Lung microvascular endothelial cell (primary cell): ENCODE data around the gene NHSL2. TPM values are rescaled to one million over a fixed set of nuclear protein-coding genes. Genes with fewer than 3 reads are reported as not detected.
A peak's percentile ranks its signal among the peaks of the same experiment; 100 is the strongest.
"Not testable (repeated sequence)": the region's sequence is repeated elsewhere in the genome, so short reads cannot be mapped to it uniquely, and the experiment has no call there.

Experiments used
- DNase-seq, 2 donors: peaks; one replicate each; pipeline versions ENCODE4 v3.0.0 to v3.0.0-alpha.2; 2010; ENCODE audit warnings: low read depth in 2 of 2
- total RNA-seq: library from RNA; depleted of rRNA; stranded (reverse); fragments of >200 nt; gene quantifications from 2 replicates; pipeline ENCODE4 v1.2.1, GENCODE V29; 2014

Gene NHSL2
- total RNA-seq, 1 donor from 2014 or later, result 14.1 TPM

- no peak for DNase-seq
Measured at GRCh38 chrX:71922686-71923085, 12.0 kb downstream of the NHSL2 start.

- DNase-seq, result no peak
Measured at GRCh38 chrX:71923516-71923915, 12.9 kb downstream of the NHSL2 start.

GRCh38 chrX:71927040-71927439, 16.4 kb downstream of the NHSL2 start:
- DNase-seq, result no peak

GRCh38 chrX:71928856-71929255, 18.2 kb downstream of the NHSL2 start:
- DNase-seq, result no peak

- no peak for DNase-seq
Measured at GRCh38 chrX:71930298-71930697, 19.7 kb downstream of the NHSL2 start.

GRCh38 chrX:71935476-71935875, 24.8 kb downstream of the NHSL2 start:
- no peak for DNase-seq

GRCh38 chrX:71936632-71937031, 26.0 kb downstream of the NHSL2 start:
- no peak for DNase-seq

- DNase-seq, result no peak
Measured at GRCh38 chrX:71938371-71938770, 27.7 kb downstream of the NHSL2 start.

GRCh38 chrX:71941145-71941544, 30.5 kb downstream of the NHSL2 start:
- no peak for DNase-seq

GRCh38 chrX:71941776-71942175, 31.1 kb downstream of the NHSL2 start:
- DNase-seq, result no peak

GRCh38 chrX:71944369-71944768, 33.7 kb downstream of the NHSL2 start:
- no peak for DNase-seq

- no peak for DNase-seq
Measured at GRCh38 chrX:71945237-71945805, 34.7 kb downstream of the NHSL2 start.

GRCh38 chrX:71949363-71949762, 38.7 kb downstream of the NHSL2 start:
- DNase-seq, result no peak

- no peak for DNase-seq
Measured at GRCh38 chrX:71949844-71950445, 39.3 kb downstream of the NHSL2 start.

GRCh38 chrX:71953391-71953790, 42.7 kb downstream of the NHSL2 start:
- DNase-seq, result no peak

- no peak for DNase-seq
Measured at GRCh38 chrX:71953946-71954345, 43.3 kb downstream of the NHSL2 start.

- peak in 1 of 2 donors; percentile 38 for DNase-seq
Measured at GRCh38 chrX:71954458-71954857, 43.8 kb downstream of the NHSL2 start.

- no peak for DNase-seq
Measured at GRCh38 chrX:71955530-71956120, 45.0 kb downstream of the NHSL2 start.

GRCh38 chrX:71958281-71958675, 47.6 kb downstream of the NHSL2 start:
- peak in 1 of 2 donors; percentile 17 for DNase-seq

GRCh38 chrX:71964184-71964583, 53.5 kb downstream of the NHSL2 start:
- not testable (repeated sequence) for DNase-seq

GRCh38 chrX:71974916-71975315, 64.3 kb downstream of the NHSL2 start:
- no peak for DNase-seq

GRCh38 chrX:71976753-71977152, 66.1 kb downstream of the NHSL2 start:
- peak in 1 of 2 donors; percentile 8 for DNase-seq

- DNase-seq, result no peak
Measured at GRCh38 chrX:71978164-71978563, 67.5 kb downstream of the NHSL2 start.
